GM12891 (cell line): ENCODE data around the gene TCF12.

ENCODE experiments used
- POLR2A ChIP-seq: IDR thresholded peaks from 2 replicates; pipeline ENCODE4 v1.6.1; 2011; ENCODE audit warnings: low read depth, low read length, control low read depth
- POLR2AphosphoS5 ChIP-seq: IDR thresholded peaks from 2 replicates; pipeline ENCODE4 v1.6.1; 2011; ENCODE audit warnings: low read depth, low read length, control low read depth
- TAF1 ChIP-seq: IDR thresholded peaks from 2 replicates; pipeline ENCODE4 v1.6.1; 2011; ENCODE audit warnings: low read depth, low read length, control low read depth

GRCh38 chr15:56929399-56929798 lies 11.0 kb downstream of the TCF12 start:
- TF ChIP-seq TAF1: no peak
- no peak for TF ChIP-seq POLR2AphosphoS5
- TF ChIP-seq POLR2A: no peak
